Mesothelial cell of epicardium (in vitro differentiated cells): ENCODE results near the gene RTEL1. TPM values are rescaled to one million over a fixed set of nuclear protein-coding genes. Genes with fewer than 3 reads are reported as not detected.
"Not testable (repeated sequence)": the region's sequence is repeated elsewhere in the genome, so short reads cannot be mapped to it uniquely, and the experiment has no call there.

Experiments
- DNase-seq, 2 experiments: peaks; one replicate each; pipeline ENCODE4 v3.0.0; 2021; ENCODE audit warnings: low spot score in 2 of 2; ENCODE audit not compliant: unreplicated experiment in 2 of 2
- H3K27ac Mint-ChIP-seq: 2 replicates; pipeline ENCODE4 v1.8.0; 2021; ENCODE audit warnings: mixed read lengths
- H3K27me3 Mint-ChIP-seq: 2 replicates; pipeline ENCODE4 v1.8.0; 2021; ENCODE audit warnings: low read depth, mixed read lengths
- H3K36me3 Mint-ChIP-seq: 2 replicates; pipeline ENCODE4 v1.8.0; 2021; ENCODE audit warnings: mixed read lengths
- H3K4me1 Mint-ChIP-seq: 2 replicates; pipeline ENCODE4 v1.8.0; 2021; ENCODE audit warnings: mixed read lengths
- H3K4me3 Mint-ChIP-seq: 2 replicates; pipeline ENCODE4 v1.8.0; 2021; ENCODE audit warnings: mild to moderate bottlenecking, moderate library complexity, mixed read lengths
- H3K9me3 Mint-ChIP-seq: 2 replicates; pipeline ENCODE4 v1.8.0; 2021; ENCODE audit warnings: mixed read lengths
- CTCF ChIP-seq: fragments of 200-600 bp; sonication (generic); IDR thresholded peaks from one replicate; pipeline ENCODE4 v1.5.0; 2021; ENCODE audit warnings: antibody characterized with exemption; ENCODE audit not compliant: unreplicated experiment
- total RNA-seq: library from RNA; stranded (reverse); gene quantifications from 3 replicates; pipeline ENCODE4 v1.2.1, GENCODE V29; 2021

Gene RTEL1
- 38.7 to 45.2 TPM (median 42.2 TPM) in 3 replicates for total RNA-seq

GRCh38 chr20:63657937-63658748, at the start of gene RTEL1:
RTEL1 (plus strand) TSS chr20:63658312; CDS start chr20:63659403, 1,091 bp downstream.
- Mint-ChIP-seq H3K9me3 (no peaks in the 10 kb centered on the region), H3K4me1 (peaks cover 26% of the 10 kb centered on the region), H3K27ac (peak within 1 kb of the TSS; percentile 91), H3K27me3 (no peaks in the 10 kb centered on the region), H3K36me3 (peaks cover 3% of the 10 kb centered on the region), H3K4me3 (peak within 1 kb of the TSS; percentile 96)
- DNase-seq, result peak; percentile 74 to 94
- TF ChIP-seq CTCF, result no peak

GRCh38 chr20:63610581-63611435, 47.3 kb upstream of the RTEL1 start:
- Mint-ChIP-seq H3K27me3 (no peaks in the 10 kb centered on the region), H3K4me1 (no peaks in the 10 kb centered on the region), H3K36me3 (peaks cover 26% of the 10 kb centered on the region), H3K9me3 (no peaks in the 10 kb centered on the region), H3K4me3 (no peak overlapping the region), H3K27ac (no peak overlapping the region)
- TF ChIP-seq CTCF, result no peak
- DNase-seq, result no peak

GRCh38 chr20:63611646-63612045, 46.5 kb upstream of the RTEL1 start:
- H3K9me3 Mint-ChIP-seq, result no peaks in the 10 kb centered on the region
- no peak overlapping the region for H3K4me3 Mint-ChIP-seq
- no peak overlapping the region for H3K27ac Mint-ChIP-seq
- peaks cover 28% of the 10 kb centered on the region for H3K36me3 Mint-ChIP-seq
- no peak for DNase-seq
- no peaks in the 10 kb centered on the region for H3K27me3 Mint-ChIP-seq
- H3K4me1 Mint-ChIP-seq, result no peaks in the 10 kb centered on the region
- no peak for TF ChIP-seq CTCF

- TF ChIP-seq CTCF, result no peak
- Mint-ChIP-seq H3K9me3 (no peaks in the 10 kb centered on the region), H3K27me3 (no peaks in the 10 kb centered on the region), H3K36me3 (peaks cover 32% of the 10 kb centered on the region), H3K4me3 (no peak overlapping the region), H3K27ac (no peak overlapping the region), H3K4me1 (no peaks in the 10 kb centered on the region)
- DNase-seq, result no peak
These were observed 45.7 kb upstream of the RTEL1 start for GRCh38 chr20:63612276-63612931.

- not testable (repeated sequence) for H3K27me3 Mint-ChIP-seq, H3K9me3 Mint-ChIP-seq, DNase-seq, H3K4me3 Mint-ChIP-seq, H3K27ac Mint-ChIP-seq, H3K4me1 Mint-ChIP-seq
- peaks cover 37% of the 10 kb centered on the region for H3K36me3 Mint-ChIP-seq
These were observed 44.1 kb upstream of the RTEL1 start for GRCh38 chr20:63613863-63614594.
